HepG2 (cell line): ENCODE data around the gene NGEF. TPM values are rescaled to one million over a fixed set of nuclear protein-coding genes. Genes with fewer than 3 reads are reported as not detected.

Source experiments
- ATAC-seq: fragments of 200-7000 bp; cut with Tn5 transposase; 3 replicates; pipeline ENCODE4 v1.9.1; 2020; ENCODE audit warnings: mild to moderate bottlenecking, moderate library complexity
- BruUV-seq: library from RNA; stranded (reverse); fragments of 400-500 nt; replicated peaks from 2 replicates; lab custom pipeline; 2021; lab: Mats Ljungman, UMichigan
- CTCF ChIA-PET: fragments of 300-600 bp; formaldehyde crosslinking; extraction: SDS; loops from one replicate; lab custom pipeline; 2021; ENCODE audit warnings: low total read pairs, inconsistent platforms, low intra/inter-chr PET ratio; lab: Yijun Ruan, JAX
- POLR2A ChIA-PET: fragments of 350-600 bp; sonication (Branson Sonifier 250); formaldehyde crosslinking; loops from one replicate; lab custom pipeline; 2020; ENCODE audit warnings: antibody characterized with exemption, inconsistent platforms; lab: Yijun Ruan, JAX
- DNase-seq: peaks from one replicate; pipeline ENCODE4 v3.0.0-alpha.2; 2015; ENCODE audit warnings: low spot score
- FAIRE-seq: peaks from 3 replicates; lab custom pipeline; 2011; peaks lifted over from hg19 to GRCh38; lab: Jason Lieb, UNC
- H2AFZ ChIP-seq: one replicate; pipeline ENCODE4 v1.6.1; 2011; ENCODE audit warnings: low read length, inconsistent platforms
- H3K27ac ChIP-seq: fragments of 300-600 bp; 3 replicates; pipeline ENCODE4 v1.8.0; 2011; ENCODE audit warnings: mixed run types, mild to moderate bottlenecking, mixed read lengths, low read length, inconsistent platforms; ENCODE audit not compliant: insufficient read depth; ENCODE audit errors: extremely low read length
- H3K27me3 ChIP-seq, 2 experiments: fragments of 200-600 bp in 1 of 2; 2 replicates in 1 of 2; 3 replicates in 1 of 2; pipeline versions ENCODE4 v1.6.0 to v1.8.0; 2011; ENCODE audit warnings: low read length in 2 of 2, mild to moderate bottlenecking in 2 of 2, moderate library complexity in 2 of 2, inconsistent platforms in 1 of 2; ENCODE audit not compliant: insufficient read depth in 2 of 2, control insufficient read depth in 1 of 2
- H3K36me3 ChIP-seq, 2 experiments: fragments of 200-600 bp in 1 of 2; replicated peaks in 1 of 2; 2 replicates in 1 of 2; 3 replicates in 1 of 2; pipeline versions ENCODE4 v1.5.1 to v1.8.0; 2011; ENCODE audit warnings: low read length in 2 of 2, inconsistent platforms in 1 of 2; ENCODE audit not compliant: insufficient read depth in 2 of 2, control insufficient read depth in 1 of 2
- H3K4me1 ChIP-seq: 2 replicates; pipeline ENCODE4 v1.5.1; 2012; ENCODE audit warnings: low read length, inconsistent platforms; ENCODE audit not compliant: insufficient read depth
- H3K4me2 ChIP-seq: 2 replicates; pipeline ENCODE4 v1.6.0; 2011; ENCODE audit warnings: low read depth, low read length, inconsistent platforms
- H3K4me3 ChIP-seq, 3 experiments: fragments of 200-600 bp in 1 of 3; sonication (generic), shearing (Covaris generic) in 1 of 3; replicated peaks in 1 of 3; 2 replicates each; pipeline ENCODE4 v1.5.1; 2011 to 2016; ENCODE audit warnings: low read length in 3 of 3, inconsistent platforms in 2 of 3, low read depth in 2 of 3, mild to moderate bottlenecking in 2 of 3, control low read depth in 1 of 3, mixed read lengths in 1 of 3; ENCODE audit not compliant: insufficient read depth in 1 of 3
- H3K79me2 ChIP-seq: one replicate; pipeline ENCODE4 v1.6.1; 2011; ENCODE audit warnings: low read length, inconsistent platforms; ENCODE audit not compliant: insufficient read depth
- H3K9ac ChIP-seq: 2 replicates; pipeline ENCODE4 v1.6.0; 2011; ENCODE audit warnings: mild to moderate bottlenecking, low read depth, low read length, inconsistent platforms; ENCODE audit not compliant: insufficient read depth
- H3K9me3 ChIP-seq: 2 replicates; pipeline ENCODE4 v1.5.1; 2012; ENCODE audit warnings: mild to moderate bottlenecking, low read length
- H4K20me1 ChIP-seq: 2 replicates; pipeline ENCODE4 v1.6.0; 2011; ENCODE audit warnings: inconsistent platforms, mild to moderate bottlenecking, low read length, moderate library complexity; ENCODE audit not compliant: insufficient read depth
- AGO2 ChIP-seq: fragments of 200-400 bp; formaldehyde crosslinking; optimal IDR thresholded peaks from 2 replicates; pipeline ENCODE3; 2017; ENCODE audit warnings: mild to moderate bottlenecking, low read depth, low read length, moderate library complexity
- PREB ChIP-seq: sonication (generic); formaldehyde crosslinking; IDR thresholded peaks from 2 replicates; pipeline ENCODE4 v1.4.0; 2020; ENCODE audit warnings: missing genetic modification reagents
- SIX1 ChIP-seq: sonication (generic); formaldehyde crosslinking; IDR thresholded peaks from 2 replicates; pipeline ENCODE4 v1.4.0; 2020; ENCODE audit warnings: missing genetic modification reagents, borderline replicate concordance
- ZBTB40 ChIP-seq, 2 experiments: fragments of 450-650 bp in 1 of 2; sonication (generic) in 1 of 2; formaldehyde crosslinking in 1 of 2; IDR thresholded peaks; 2 replicates each; pipeline versions ENCODE4 v1.6.1 to v1.8.0; 2016 to 2022; ENCODE audit warnings: antibody characterized with exemption in 1 of 2, mild to moderate bottlenecking in 1 of 2, missing genetic modification reagents in 1 of 2
- ZNF607 ChIP-seq: sonication (generic); formaldehyde crosslinking; IDR thresholded peaks from 2 replicates; pipeline ENCODE4 v1.5.1; 2020; ENCODE audit warnings: missing genetic modification reagents, mild to moderate bottlenecking, borderline replicate concordance
- WGBS: methylation state at CpG from one replicate; pipeline ENCODE4 v1.1.6; 2017; ENCODE audit warnings: low lambda C conversion rate; 5-methylcytosine and 5-hydroxymethylcytosine counted together
- in situ Hi-C: cut with HindIII; loops from 2 replicates; pipeline ENCODE4 v1.10.0; 2017; ENCODE audit warnings: low pct_unique_long_range_greater_than_20kb; ENCODE audit not compliant: extremely low pct_ligation_motif_present
- intact Hi-C: fragments of 100-400 bp; cut with micrococcal nuclease; formaldehyde crosslinking; loops from one replicate; pipeline ENCODE4 v1.10.0; 2022; ENCODE audit not compliant: unreplicated experiment
- polyA plus RNA-seq, 8 experiments: library from polyadenylated mRNA; depleted of rRNA in 3 of 8; stranded (reverse) in 7 of 8; unstranded in 1 of 8; fragments of >200 nt; fragmentation: Illumina TruSeq in 4 of 8; extraction: Trizol in 4 of 8; gene quantifications; 2 replicates each; pipeline versions ENCODE4 v1.2.1 to v1.2.3, GENCODE V29; 2011 to 2016; ENCODE audit warnings: low read depth in 4 of 8, missing spikeins in 1 of 8, mixed read lengths in 1 of 8; ENCODE audit not compliant: insufficient read depth in 1 of 8
- total RNA-seq, 5 experiments: library from RNA; depleted of rRNA; stranded (reverse); fragments of >200 nt; fragmentation: Illumina TruSeq; extraction: Trizol; gene quantifications; 2 replicates each; pipeline ENCODE4 v1.2.3, GENCODE V29; 2016; ENCODE audit warnings: low read depth in 1 of 5
- TF ChIP-seq, protein P1 (sequence below): sonication (generic); formaldehyde crosslinking; IDR thresholded peaks from 2 replicates; pipeline ENCODE4 v1.5.0; 2020; ENCODE audit warnings: missing genetic modification reagents

NGEF gene
- total and polyA plus RNA-seq, 2 of the 13 experiments (the other 11 are each of a cell fraction or from before 2014, with no cell fraction given) = 14.4 to 36.9 TPM

- DNase-seq = no peak
- Histone ChIP-seq H4K20me1 (no peaks in the 10 kb centered on the region), H3K9me3 (no peaks in the 10 kb centered on the region), H3K36me3 (peaks cover 9 to 15% of the 10 kb centered on the region in 2 experiments; a peak in 4 of 5 replicates)
- ChIA-PET POLR2A (no interaction called here), CTCF (no interaction called here)
- TF ChIP-seq PREB (CRISPR knock-in tag) (no peak), ZNF607 (CRISPR knock-in tag) (no peak), ZBTB40 (IDR thresholded peaks at IDR 0.05) (no peak), ZBTB40 (CRISPR knock-in tag; IDR thresholded peaks at IDR 0.05) (no peak), AGO2 (peak; percentile 36), SIX1 (CRISPR knock-in tag) (no peak)
- TF ChIP-seq, protein P1, sequence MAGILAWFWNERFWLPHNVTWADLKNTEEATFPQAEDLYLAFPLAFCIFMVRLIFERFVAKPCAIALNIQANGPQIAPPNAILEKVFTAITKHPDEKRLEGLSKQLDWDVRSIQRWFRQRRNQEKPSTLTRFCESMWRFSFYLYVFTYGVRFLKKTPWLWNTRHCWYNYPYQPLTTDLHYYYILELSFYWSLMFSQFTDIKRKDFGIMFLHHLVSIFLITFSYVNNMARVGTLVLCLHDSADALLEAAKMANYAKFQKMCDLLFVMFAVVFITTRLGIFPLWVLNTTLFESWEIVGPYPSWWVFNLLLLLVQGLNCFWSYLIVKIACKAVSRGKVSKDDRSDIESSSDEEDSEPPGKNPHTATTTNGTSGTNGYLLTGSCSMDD (CRISPR knock-in tag) = no peak
- TF ChIP-seq, all 625 proteins: peak for 1
- Histone ChIP-seq H3K4me2 (no peak overlapping the region), H2AFZ (no peak overlapping the region), H3K27ac (no peak overlapping the region), H3K79me2 (no peaks in the 10 kb centered on the region), H3K27me3 (no peaks in the 10 kb centered on the region), H3K9ac (no peak overlapping the region), H3K4me3 (no peak overlapping the region), H3K4me1 (no peaks in the 10 kb centered on the region)
- in situ Hi-C loops = no loop called here
- intact Hi-C loops = no loop called here
- no TSS peak for BruUV-seq
- ATAC-seq (no peak), FAIRE-seq (no peak)
- WGBS = 94% methylated on average over 16 of the region's 24 CpGs
Measured at GRCh38 chr2:232897598-232898408, 115.3 kb downstream of the NGEF start.
